Lower lobe of right lung (tissue), 2 donors: ENCODE results near the gene ENDOV. TPM values are rescaled to one million over a fixed set of nuclear protein-coding genes. Genes with fewer than 3 reads are reported as not detected.

Experiments used
- ATAC-seq, 2 donors: fragments of 200-7000 bp; cut with Tn5 transposase; one replicate each; pipeline ENCODE4 v1.9.1; 2020 to 2022; ENCODE audit warnings: mild to moderate bottlenecking in 2 of 2, moderate library complexity in 2 of 2
- DNase-seq: peaks from one replicate; pipeline ENCODE4 v3.0.0-alpha.2; 2020
- H3K27ac ChIP-seq: fragments of 200-600 bp; one replicate; pipeline ENCODE4 v1.8.0; 2022
- H3K27me3 ChIP-seq: fragments of 200-600 bp; one replicate; pipeline ENCODE4 v1.8.0; 2022; ENCODE audit warnings: low read depth
- H3K36me3 ChIP-seq: fragments of 200-600 bp; one replicate; pipeline ENCODE4 v1.8.0; 2022; ENCODE audit warnings: mild to moderate bottlenecking
- H3K4me1 ChIP-seq: fragments of 200-600 bp; one replicate; pipeline ENCODE4 v1.8.0; 2022
- H3K4me3 ChIP-seq: fragments of 200-600 bp; one replicate; pipeline ENCODE4 v1.8.0; 2022; ENCODE audit warnings: mild to moderate bottlenecking
- H3K9me3 ChIP-seq: fragments of 200-600 bp; one replicate; pipeline ENCODE4 v1.8.0; 2022
- intact Hi-C: fragments of 100-400 bp; cut with DNase I; formaldehyde crosslinking; loops from one replicate; pipeline ENCODE4 v1.11.0; 2022
- total RNA-seq: library from RNA; stranded (reverse); fragmentation: NEBNext Ultra II Directional; extraction: Animal tissue kit (Norgen Biotek cat#: 25700); gene quantifications from one replicate; pipeline ENCODE4 v1.2.1, GENCODE V29; 2021
- TF ChIP-seq, protein P1 (sequence below): fragments of 200-600 bp; IDR thresholded peaks from one replicate; pipeline ENCODE4 v1.8.0; 2022; ENCODE audit warnings: antibody characterized with exemption, mild to moderate bottlenecking
- donor health status: DM: no; HTN: yes; CAD: no; lungs with severe emphysema.

The ENDOV gene
- total RNA-seq, 1 donor from 2014 or later: 23.4 TPM

DNA sequence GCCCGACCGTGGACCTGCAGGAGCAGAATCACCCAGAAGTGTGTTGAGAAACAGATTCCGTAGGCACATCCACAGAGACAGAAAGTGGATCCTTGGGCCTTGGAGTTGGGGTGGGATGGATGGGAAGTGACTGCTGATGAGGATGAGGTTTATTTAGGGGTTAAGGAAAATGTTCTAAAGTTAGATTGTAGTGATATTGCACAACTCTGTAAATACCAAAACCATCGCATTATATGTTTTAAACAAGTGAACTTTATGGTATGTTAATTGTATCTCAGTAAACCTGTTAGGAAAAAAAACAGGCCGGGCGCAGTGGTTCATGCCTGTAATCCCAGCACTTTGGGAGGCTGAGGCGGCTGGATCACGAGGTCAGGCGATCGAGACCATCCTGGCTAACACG, 3.6 kb downstream of the ENDOV start:
- H3K27ac ChIP-seq: no peak overlapping the region
- intact Hi-C loops: no loop called here
- H3K36me3 ChIP-seq: peaks cover 26% of the 10 kb centered on the region
- no peaks in the 10 kb centered on the region for H3K27me3 ChIP-seq
- H3K4me3 ChIP-seq: no peak overlapping the region
- TF ChIP-seq, protein P1, sequence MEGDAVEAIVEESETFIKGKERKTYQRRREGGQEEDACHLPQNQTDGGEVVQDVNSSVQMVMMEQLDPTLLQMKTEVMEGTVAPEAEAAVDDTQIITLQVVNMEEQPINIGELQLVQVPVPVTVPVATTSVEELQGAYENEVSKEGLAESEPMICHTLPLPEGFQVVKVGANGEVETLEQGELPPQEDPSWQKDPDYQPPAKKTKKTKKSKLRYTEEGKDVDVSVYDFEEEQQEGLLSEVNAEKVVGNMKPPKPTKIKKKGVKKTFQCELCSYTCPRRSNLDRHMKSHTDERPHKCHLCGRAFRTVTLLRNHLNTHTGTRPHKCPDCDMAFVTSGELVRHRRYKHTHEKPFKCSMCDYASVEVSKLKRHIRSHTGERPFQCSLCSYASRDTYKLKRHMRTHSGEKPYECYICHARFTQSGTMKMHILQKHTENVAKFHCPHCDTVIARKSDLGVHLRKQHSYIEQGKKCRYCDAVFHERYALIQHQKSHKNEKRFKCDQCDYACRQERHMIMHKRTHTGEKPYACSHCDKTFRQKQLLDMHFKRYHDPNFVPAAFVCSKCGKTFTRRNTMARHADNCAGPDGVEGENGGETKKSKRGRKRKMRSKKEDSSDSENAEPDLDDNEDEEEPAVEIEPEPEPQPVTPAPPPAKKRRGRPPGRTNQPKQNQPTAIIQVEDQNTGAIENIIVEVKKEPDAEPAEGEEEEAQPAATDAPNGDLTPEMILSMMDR: no peak
- no peak for ATAC-seq
- H3K9me3 ChIP-seq: no peaks in the 10 kb centered on the region
- H3K4me1 ChIP-seq: peaks cover 24% of the 10 kb centered on the region
- DNase-seq: no peak

DNA sequence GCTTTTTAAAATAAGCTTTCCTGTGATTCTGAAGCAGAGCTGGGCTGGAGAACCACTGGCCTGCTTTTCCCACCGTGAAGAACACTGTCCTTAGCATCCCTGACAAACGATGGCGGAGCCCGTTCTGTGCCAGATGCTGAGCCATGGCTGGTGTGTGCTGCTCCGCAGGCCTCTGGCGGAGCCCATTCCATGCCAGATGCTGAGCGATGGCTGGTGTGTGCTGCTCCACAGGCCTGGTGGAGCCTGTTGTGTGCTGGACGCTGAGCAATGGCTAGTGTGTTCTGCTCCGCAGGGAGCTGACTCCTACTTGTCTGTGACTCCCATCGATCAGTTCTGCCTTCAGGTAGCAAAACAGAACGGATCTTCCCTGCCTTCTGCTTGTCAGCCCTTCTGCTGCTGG, 4.3 kb downstream of the ENDOV start:
- ATAC-seq (no peak), DNase-seq (no peak)
- no peaks in the 10 kb centered on the region for H3K9me3 ChIP-seq
- peaks cover 26% of the 10 kb centered on the region for H3K36me3 ChIP-seq
- H3K4me3 ChIP-seq: no peak overlapping the region
- TF ChIP-seq, protein P1: no peak
- H3K27me3 ChIP-seq: no peaks in the 10 kb centered on the region
- H3K27ac ChIP-seq: no peak overlapping the region
- intact Hi-C loops: no loop called here
- peaks cover 17% of the 10 kb centered on the region for H3K4me1 ChIP-seq

DNA sequence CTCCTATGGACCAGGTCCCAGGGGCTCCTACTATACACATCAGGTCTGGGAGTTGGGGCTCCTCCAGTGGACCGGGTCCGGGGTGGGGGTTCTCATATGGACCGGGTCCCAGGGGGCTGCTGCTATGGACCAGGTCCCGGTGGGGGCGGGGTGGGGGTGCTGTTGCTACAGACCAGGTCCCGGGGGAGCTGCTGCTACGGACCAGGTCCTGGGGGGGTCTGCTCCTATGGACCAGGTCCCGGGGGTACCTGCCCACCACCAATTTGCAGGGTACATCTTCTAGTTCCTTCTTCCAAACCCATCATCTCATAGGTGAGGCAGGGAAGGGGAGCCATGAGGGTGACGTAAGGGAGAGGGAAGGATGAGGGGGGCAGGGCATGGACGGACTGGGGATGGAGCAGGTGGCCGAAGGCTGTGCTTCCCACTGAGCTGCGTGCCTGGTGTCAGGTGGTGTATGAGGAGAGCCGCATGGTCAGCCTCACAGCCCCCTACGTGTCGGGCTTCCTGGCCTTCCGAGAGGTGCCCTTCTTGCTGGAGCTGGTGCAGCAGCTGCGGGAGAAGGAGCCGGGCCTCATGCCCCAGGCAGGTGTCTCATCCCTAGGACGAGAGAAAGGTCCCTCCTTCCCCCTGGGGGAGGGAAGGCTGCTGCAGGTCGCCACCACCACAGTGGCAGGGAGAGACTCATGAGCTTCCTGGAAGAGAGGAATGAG, 6.6 kb downstream of the ENDOV start:
- Histone ChIP-seq H3K27me3 (no peaks in the 10 kb centered on the region), H3K27ac (no peak overlapping the region), H3K4me3 (no peak overlapping the region), H3K4me1 (peaks cover 6% of the 10 kb centered on the region), H3K9me3 (no peaks in the 10 kb centered on the region), H3K36me3 (peaks cover 26% of the 10 kb centered on the region)
- ATAC-seq (peak in 1 of 2 donors; percentile 3), DNase-seq (peak; percentile 39)
- TF ChIP-seq, protein P1: no peak
- intact Hi-C loops: loop anchor here (10.0 kb wide), 1 partner anchor 153 kb away; no protein-coding TSS in a partner anchor

DNA sequence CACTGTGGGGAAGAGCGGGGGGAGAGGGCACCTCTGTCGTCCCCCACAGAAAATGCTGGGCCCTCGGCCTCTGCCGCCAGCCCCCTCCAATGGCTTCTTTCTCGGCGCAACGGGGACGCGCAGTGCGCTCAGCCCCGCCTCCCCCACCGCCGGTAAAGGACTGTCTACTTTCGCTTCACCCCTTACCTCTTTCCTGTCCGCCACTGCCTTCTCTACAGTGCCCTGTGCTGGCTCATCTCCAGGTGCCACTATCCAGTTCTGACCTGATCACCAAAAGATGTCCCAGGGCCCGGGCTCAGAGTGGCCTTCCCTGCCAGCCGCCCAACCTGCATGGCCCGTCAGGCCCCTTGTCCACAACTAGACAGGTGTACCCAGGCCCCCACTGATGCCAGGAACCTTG, 7.3 kb downstream of the ENDOV start:
- H3K4me3 ChIP-seq: no peak overlapping the region
- DNase-seq (no peak), ATAC-seq (no peak)
- TF ChIP-seq, protein P1: no peak
- H3K27ac ChIP-seq: no peak overlapping the region
- H3K9me3 ChIP-seq: no peaks in the 10 kb centered on the region
- H3K27me3 ChIP-seq: no peaks in the 10 kb centered on the region
- intact Hi-C loops: loop anchor here (10.0 kb wide), 1 partner anchor 153 kb away; no protein-coding TSS in a partner anchor
- peaks cover 7% of the 10 kb centered on the region for H3K4me1 ChIP-seq
- peaks cover 22% of the 10 kb centered on the region for H3K36me3 ChIP-seq

DNA sequence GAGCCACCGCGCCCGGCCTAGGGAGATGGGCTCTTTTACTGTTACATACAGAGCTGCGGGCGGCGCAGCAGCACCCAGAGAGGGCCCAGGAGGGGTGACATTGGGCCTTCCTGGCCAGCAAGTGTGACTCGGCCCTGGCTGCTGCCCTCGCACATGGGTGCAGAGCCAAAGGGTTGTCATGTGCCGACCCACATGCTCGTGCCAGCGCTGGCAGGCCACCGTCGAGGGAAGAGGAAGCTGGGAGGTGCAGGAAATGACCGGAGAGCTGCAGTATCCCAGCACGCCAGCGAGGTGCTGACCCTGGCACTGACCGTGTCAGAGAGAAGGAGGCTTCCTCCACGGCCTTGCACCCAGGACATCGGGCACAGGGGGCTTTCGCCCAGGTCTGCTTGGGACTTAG, 8.0 kb downstream of the ENDOV start:
- peaks cover 7% of the 10 kb centered on the region for H3K4me1 ChIP-seq
- no peak for ATAC-seq
- no peaks in the 10 kb centered on the region for H3K9me3 ChIP-seq
- H3K27ac ChIP-seq: no peak overlapping the region
- no peak overlapping the region for H3K4me3 ChIP-seq
- no peaks in the 10 kb centered on the region for H3K27me3 ChIP-seq
- intact Hi-C loops: loop anchor here (10.0 kb wide), 1 partner anchor 152 kb away; no protein-coding TSS in a partner anchor
- peaks cover 15% of the 10 kb centered on the region for H3K36me3 ChIP-seq
- no peak for DNase-seq
- TF ChIP-seq, protein P1: no peak
